Kidney capillary endothelial cell (primary cell): ENCODE measurements around the gene CBLL1.

Experiments used
- DNase-seq: peaks from one replicate; pipeline ENCODE4 v3.0.0-alpha.2; 2018; ENCODE audit warnings: low spot score

Gene CBLL1

GRCh38 chr7:107743567-107744344 lies at the start of gene CBLL1:
Gene CBLL1 (plus strand): TSS chr7:107744142. CDS start chr7:107744164, 22 bp downstream.
- DNase-seq: peak; percentile 91

DNA sequence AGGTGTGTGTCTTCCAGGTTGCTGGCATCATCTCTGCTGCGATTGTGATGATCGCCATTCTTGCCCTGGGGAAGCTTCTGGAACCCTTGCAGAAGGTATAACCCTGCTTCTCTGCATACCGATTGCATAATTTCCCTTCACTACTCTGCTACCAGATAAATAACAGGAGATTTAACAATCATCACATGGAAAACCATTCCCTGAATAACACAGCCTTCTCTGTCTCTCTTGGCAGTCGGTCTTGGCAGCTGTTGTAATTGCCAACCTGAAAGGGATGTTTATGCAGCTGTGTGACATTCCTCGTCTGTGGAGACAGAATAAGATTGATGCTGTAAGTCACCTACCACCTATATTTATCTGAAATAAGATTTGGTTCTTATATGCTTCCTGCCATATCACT lies 49.6 kb upstream of the CBLL1 start:
- no peak for DNase-seq

GRCh38 chr7:107696330-107696946 lies 47.5 kb upstream of the CBLL1 start:
- no peak for DNase-seq

DNA sequence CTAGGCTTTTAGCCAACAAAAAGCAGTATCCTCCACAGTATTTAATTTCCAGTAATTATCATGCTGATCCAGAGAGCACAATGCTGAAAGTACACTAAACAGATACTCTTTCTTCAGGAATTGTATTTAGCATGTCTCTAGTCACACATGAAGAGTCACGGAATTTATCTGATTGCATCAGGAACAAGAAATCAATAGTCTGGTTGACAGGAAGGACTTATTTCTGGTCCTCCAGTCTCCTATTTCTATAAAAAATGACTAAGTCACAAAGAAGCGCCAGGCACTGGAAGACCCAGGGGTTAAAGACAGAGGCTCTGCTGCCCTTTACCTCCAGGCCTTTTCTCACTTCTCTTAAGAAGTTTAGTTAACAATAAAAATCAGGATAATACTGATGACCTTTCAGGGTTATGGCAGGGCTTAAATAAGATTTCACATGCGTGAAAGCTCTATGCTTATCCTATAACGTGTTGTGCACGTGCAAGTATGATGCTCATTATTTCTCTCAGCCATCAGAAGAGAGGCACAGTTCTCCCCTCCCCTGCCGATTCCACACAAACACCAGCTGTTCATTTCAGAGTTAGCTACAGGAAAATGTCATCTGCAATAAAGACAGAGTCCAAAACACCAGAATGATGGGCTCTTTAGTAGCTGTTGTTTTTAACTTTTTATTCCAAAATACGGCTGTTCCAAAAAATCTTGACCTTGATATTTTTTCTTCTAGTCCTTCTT lies 46.5 kb upstream of the CBLL1 start:
- no peak for DNase-seq

DNA sequence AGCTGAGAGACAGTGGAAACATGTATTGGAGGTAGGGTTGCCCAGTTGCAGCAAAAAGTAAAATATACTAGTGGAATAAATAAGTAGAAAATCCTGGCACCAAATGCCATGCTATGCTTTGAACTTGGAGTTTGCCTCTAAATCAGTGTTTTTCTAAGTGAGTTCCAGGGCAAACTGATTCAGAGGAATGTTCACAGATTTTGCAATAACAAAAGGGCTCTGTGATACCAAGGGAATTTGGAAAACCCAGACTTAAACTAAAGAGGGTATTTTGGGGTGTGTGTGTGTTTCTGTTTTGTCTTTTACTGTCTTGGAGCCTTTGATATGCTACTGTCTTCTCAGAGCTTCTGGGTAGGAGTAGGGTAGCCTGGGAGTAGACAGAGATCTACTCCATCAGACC lies 43.4 kb upstream of the CBLL1 start:
- no peak for DNase-seq

DNA sequence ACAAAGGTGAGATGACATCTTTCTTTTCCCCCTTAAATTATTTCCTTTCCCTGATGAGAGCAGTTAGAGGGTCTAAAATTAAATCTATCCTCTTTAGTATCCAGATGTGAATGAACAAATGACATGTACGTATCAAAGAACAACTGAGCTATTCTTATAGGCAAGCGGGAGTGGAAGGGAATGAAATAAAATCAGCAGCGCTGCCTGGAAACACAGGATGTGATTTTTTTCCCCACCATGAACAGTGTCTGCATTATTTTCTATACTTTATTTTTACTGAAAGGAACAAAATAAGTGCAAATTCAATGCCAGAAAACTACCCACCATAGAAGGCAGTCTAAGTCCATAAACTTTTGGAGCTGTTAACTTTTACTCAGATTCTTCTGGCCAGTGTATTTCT lies 42.8 kb upstream of the CBLL1 start:
- DNase-seq: no peak

DNA sequence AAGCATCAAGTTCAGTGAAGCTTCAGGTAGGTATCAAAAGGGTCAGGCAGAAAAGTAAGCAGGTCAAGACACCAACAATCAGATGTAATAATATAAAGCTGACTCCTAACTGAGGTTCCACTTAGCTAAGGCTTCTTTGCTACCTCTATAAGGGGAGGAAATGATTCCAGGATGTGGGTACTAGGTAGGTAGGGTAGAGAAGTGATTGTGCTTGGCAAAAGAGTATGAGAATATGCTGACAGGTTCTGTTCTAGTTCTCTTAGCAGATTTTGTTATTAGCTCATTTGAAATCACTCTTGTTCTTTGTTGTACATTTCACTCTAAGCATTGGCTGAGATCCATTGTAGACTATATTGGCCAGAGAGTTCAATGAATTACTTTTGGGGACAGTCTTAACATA lies 40.7 kb upstream of the CBLL1 start:
- DNase-seq: no peak

- no peak for DNase-seq
Measured at GRCh38 chr7:107703872-107704271, 40.1 kb upstream of the CBLL1 start.

GRCh38 chr7:107708956-107709355 lies 35.0 kb upstream of the CBLL1 start:
- no peak for DNase-seq

DNA sequence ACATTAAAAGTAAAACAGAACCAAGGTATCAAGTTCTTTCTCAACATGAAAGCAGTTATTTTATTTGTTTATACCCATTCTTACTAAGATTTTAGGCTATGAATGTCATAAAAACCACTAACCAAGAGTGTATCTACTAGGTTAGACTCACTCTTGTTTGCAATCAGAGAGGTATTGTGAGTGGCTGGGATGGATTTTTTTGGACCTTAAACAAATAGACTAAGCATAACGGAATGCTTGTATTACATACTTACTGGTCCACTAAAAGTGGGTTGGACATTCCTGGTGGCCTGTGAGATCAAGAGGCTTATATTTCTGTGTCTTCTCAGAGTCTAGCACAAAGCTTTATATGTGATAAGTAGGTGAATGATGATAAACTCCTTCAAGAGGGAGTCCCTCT lies 32.6 kb upstream of the CBLL1 start:
- no peak for DNase-seq

- DNase-seq: no peak
Measured at GRCh38 chr7:107712025-107712424, 31.9 kb upstream of the CBLL1 start.

- DNase-seq: no peak
Measured at GRCh38 chr7:107712896-107713295, 31.0 kb upstream of the CBLL1 start.

- DNase-seq: no peak
Measured at GRCh38 chr7:107715531-107715930, 28.4 kb upstream of the CBLL1 start.

GRCh38 chr7:107718456-107719193 lies 25.3 kb upstream of the CBLL1 start:
- no peak for DNase-seq

GRCh38 chr7:107721286-107721685 lies 22.7 kb upstream of the CBLL1 start:
- no peak for DNase-seq

GRCh38 chr7:107723255-107723654 lies 20.7 kb upstream of the CBLL1 start:
- DNase-seq: no peak

GRCh38 chr7:107725138-107725740 lies 18.7 kb upstream of the CBLL1 start:
- no peak for DNase-seq

GRCh38 chr7:107726356-107727130 lies 17.4 kb upstream of the CBLL1 start:
- no peak for DNase-seq

GRCh38 chr7:107728276-107728675 lies 15.7 kb upstream of the CBLL1 start:
- DNase-seq: no peak

GRCh38 chr7:107742678-107743566 lies 1.0 kb upstream of the CBLL1 start:
- no peak for DNase-seq
